ENCODE measurements around the gene TMEM59. TPM values are rescaled to one million over a fixed set of nuclear protein-coding genes. Genes with fewer than 3 reads are reported as not detected.

The TMEM59 gene
- total and polyA plus RNA-seq, 8 donors: 95.7 to 322 (median 176) TPM

- intact Hi-C loops (cut with DNase I; ENCODE audit: low total_unique reads): no loop called here
- WGBS, 5 donors: 9 to 16% (median 12%) methylated on average over 2 of the region's 2 CpGs
Measured at GRCh38 chr1:54070171-54070837, 17.3 kb upstream of the TMEM59 start.

DNA sequence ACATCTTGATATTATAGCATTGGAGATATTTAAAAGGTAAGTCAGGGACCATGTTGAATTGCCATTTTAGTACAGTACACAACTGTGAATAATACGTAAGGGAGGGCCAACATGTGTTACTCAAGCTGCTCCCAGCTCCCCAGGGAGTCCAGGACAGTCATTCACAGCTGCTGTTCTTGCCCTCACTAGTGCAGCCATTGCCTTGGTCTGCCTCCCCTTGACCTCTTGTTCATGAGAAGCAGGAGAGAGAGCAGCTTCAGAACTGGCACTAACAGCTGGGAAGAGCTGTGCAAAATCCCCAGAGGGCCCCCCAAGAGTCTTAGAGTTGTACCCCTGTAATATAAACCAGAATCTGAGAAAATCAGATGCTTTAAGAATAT is 16.8 kb upstream of the TMEM59 start:
- Histone ChIP-seq H3K4me3 (no peak overlapping the region), H3K27me3 (no peaks in the 10 kb centered on the region), H3K27ac (no peak overlapping the region), H3K9me3 (no peaks in the 10 kb centered on the region), H3K36me3 (peaks cover 0 to 22% (median 0%) of the 10 kb centered on the region in 4 donors), H3K4me1 (peaks cover 0 to 15% (median 10%) of the 10 kb centered on the region in 4 donors)
- DNase-seq: no peak
- TF ChIP-seq POLR2A (IDR thresholded peaks at IDR 0.05) (no peak), POLR2AphosphoS5 (IDR thresholded peaks at IDR 0.05) (no peak), EP300 (IDR thresholded peaks at IDR 0.05) (no peak), CTCF (IDR thresholded peaks at IDR 0.05) (no peak)
- WGBS, 5 donors: 25 to 73% (median 48%) methylated on average over 1 of the region's 1 CpG
- intact Hi-C loops (cut with DNase I; ENCODE audit: low total_unique reads): no loop called here

More at GRCh38 chr1:54070171-54070837, 17.3 kb upstream of the TMEM59 start:
- H3K27ac ChIP-seq: no peak overlapping the region
- H3K4me3 ChIP-seq: no peak overlapping the region
- no peak for TF ChIP-seq POLR2AphosphoS5 (IDR thresholded peaks at IDR 0.05)
- peak in 5 of 7 experiments; percentile 52 to 74 (median 54) for TF ChIP-seq CTCF (IDR thresholded peaks at IDR 0.05)
- TF ChIP-seq EP300 (IDR thresholded peaks at IDR 0.05): no peak
- no peak for TF ChIP-seq POLR2A (IDR thresholded peaks at IDR 0.05)
- DNase-seq: peak in 1 of 2 donors; percentile 81
- peaks cover 0 to 15% (median 10%) of the 10 kb centered on the region in 4 donors for H3K4me1 ChIP-seq
- no peaks in the 10 kb centered on the region for H3K9me3 ChIP-seq
- H3K36me3 ChIP-seq: peaks cover 0 to 22% (median 0%) of the 10 kb centered on the region in 4 donors
- no peaks in the 10 kb centered on the region for H3K27me3 ChIP-seq

- H3K27ac ChIP-seq: no peak overlapping the region
- H3K27me3 ChIP-seq: no peaks in the 10 kb centered on the region
- DNase-seq: no peak
- H3K9me3 ChIP-seq: no peaks in the 10 kb centered on the region
- TF ChIP-seq CTCF (IDR thresholded peaks at IDR 0.05) (no peak), POLR2A (IDR thresholded peaks at IDR 0.05) (no peak), EP300 (IDR thresholded peaks at IDR 0.05) (no peak), POLR2AphosphoS5 (IDR thresholded peaks at IDR 0.05) (no peak)
- peaks cover 0 to 4% (median 0%) of the 10 kb centered on the region in 4 donors for H3K36me3 ChIP-seq
- 68 to 84% (median 81%) methylated on average over 5 of the region's 5 CpGs for WGBS, 5 donors
- no peak overlapping the region for H3K4me3 ChIP-seq
- intact Hi-C loops (cut with DNase I; ENCODE audit: low total_unique reads): no loop called here
- no peaks in the 10 kb centered on the region for H3K4me1 ChIP-seq
Measured at GRCh38 chr1:54064299-54064698, 11.3 kb upstream of the TMEM59 start.

- TF ChIP-seq CTCF (IDR thresholded peaks at IDR 0.05) (no peak), EP300 (IDR thresholded peaks at IDR 0.05) (no peak), POLR2A (IDR thresholded peaks at IDR 0.05) (no peak), POLR2AphosphoS5 (IDR thresholded peaks at IDR 0.05) (no peak)
- Histone ChIP-seq H3K4me3 (peak overlapping the region; percentile 84 to 96 (median 90)), H3K27me3 (no peaks in the 10 kb centered on the region), H3K27ac (peak overlapping the region in 3 of 5 donors; percentile 95 to 100 (median 95)), H3K9me3 (no peaks in the 10 kb centered on the region), H3K36me3 (peaks cover 0 to 17% (median 4%) of the 10 kb centered on the region in 4 donors), H3K4me1 (peaks cover 13 to 48% (median 38%) of the 10 kb centered on the region in 4 donors)
- WGBS, 5 donors: 19 to 44% (median 28%) methylated on average over 5 of the region's 5 CpGs
- DNase-seq: peak in 1 of 2 donors; percentile 34
- intact Hi-C loops (cut with DNase I; ENCODE audit: low total_unique reads): no loop called here
Measured at GRCh38 chr1:54054438-54054749, 1.4 kb upstream of the TMEM59 start.

All from stomach (tissue), 9 donors.